Inflammatory macrophage (primary cell): ENCODE measurements around the gene AMZ1.
"Not testable (repeated sequence)": the region's sequence is repeated elsewhere in the genome, so short reads cannot be mapped to it uniquely, and the experiment has no call there.

Experiments used
- DNase-seq, 2 donors: peaks; one replicate each; pipeline ENCODE4 v3.0.0-alpha.2; 2020 to 2022

Gene AMZ1

GRCh38 chr7:2729031-2729892, 41.3 kb downstream of the AMZ1 start:
- DNase-seq, result peak; percentile 49 to 51

DNA sequence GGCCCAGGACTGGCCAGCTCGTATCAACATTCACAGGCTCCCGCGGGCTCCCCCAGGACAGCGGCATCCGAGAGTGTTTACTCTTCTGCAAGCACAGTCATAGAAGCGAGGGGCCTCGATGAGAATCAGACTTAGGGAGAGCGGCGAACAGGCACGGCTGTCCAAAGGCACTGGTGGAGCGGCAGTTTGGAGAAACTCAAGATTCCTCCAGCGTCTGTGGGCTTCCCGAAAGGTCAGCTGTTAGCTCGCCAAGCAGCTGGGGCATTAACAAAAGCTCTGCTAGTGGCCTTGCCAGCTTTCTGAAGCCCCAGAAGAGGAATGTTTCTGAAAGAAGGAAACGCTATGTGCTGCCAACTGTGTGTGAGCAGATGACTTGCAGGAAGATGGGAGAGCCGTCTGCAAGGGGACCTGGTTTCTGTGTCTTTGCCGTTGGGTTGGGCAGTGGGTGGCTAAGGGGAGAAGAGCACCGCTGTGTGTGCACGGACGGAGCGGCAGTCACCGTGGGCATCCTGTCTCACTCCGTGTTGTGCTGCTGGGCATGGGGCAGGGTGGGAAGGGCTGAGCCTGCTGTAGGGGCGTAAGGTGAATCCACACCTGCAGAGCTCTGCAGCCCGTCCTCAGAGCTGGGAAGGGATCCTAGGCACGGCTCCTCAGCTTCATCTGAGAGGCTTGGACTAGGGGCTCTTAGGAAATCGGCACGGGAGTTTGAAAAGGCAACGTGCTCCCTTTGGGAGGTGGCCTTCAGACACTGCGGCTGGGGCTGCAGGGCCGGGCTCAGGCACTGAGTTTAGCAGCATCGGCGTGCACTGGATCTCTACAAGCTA, 42.1 kb downstream of the AMZ1 start:
- DNase-seq, result no peak

- DNase-seq, result no peak
Observed at GRCh38 chr7:2730846-2731770, 43.1 kb downstream of the AMZ1 start.

- no peak for DNase-seq
Observed at GRCh38 chr7:2732388-2732787, 44.4 kb downstream of the AMZ1 start.

GRCh38 chr7:2732959-2733584, 45.1 kb downstream of the AMZ1 start:
- peak in 1 of 2 donors; percentile 34 for DNase-seq

DNA sequence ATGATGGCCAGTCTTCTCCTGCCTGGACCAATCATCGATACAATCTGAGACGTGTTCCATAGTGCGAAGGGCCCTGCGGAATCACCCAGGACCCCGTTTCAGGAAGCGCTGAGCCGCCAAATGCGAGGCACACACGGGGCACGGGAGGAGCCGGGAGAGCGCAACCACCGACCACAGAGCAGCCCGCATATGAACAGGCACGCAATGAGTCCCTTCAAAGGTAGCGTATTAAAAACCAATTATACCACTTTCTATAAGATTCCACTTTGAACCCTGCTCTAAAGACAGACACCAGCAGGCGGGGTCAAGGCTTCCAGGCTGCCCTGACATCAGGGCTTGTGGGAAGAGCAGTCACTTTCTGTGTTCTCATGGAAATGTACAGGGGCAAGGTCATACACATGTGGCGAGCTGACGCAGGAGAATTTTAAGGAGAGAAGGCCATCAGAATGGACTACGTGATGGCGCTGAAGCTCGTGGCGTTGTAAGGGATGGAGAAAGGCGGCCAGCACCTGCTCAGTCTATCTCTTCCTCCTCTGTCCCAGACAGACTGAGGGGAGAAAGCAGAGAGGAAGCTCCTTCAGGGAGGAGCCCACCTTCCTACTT, 46.2 kb downstream of the AMZ1 start:
- DNase-seq, result no peak

DNA sequence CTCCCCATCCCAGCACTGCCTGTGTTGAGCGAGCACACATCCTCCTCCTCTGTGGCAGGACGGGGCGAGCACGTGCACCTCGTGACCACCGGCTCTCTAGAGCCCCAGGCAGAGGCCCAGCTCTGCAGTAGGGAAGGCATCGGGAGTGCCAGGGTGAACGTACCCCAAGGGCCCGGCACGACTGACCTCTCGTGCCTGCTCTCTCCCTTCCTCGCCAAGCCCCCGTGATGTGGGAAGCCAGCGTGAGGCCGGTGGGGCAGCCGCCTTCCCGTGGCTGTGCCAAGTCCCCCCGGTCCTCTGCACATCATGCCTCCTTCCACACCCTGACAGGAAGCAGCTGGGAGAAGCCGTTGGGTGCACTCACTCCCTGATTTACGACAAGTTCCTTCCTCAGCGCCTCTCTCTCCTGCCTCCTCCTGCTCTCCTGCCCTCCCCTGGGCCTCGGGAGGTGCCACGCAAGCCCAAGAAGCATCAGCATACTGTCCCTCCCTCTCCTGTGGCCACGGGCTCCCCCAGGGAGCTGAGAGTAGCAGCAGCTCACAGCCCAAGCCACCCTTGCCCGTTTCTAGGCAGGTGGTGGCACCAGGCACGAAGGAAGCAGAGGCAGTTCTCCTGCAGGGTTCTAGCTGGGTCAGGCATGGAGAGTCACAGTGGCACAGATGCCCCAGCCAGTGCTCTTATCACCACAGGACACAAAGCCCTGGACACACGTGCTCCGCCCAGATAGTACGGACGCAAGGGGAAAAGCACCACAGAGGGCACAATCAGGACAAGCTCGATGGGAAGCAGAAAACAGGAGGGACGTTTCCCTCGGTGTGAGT, 47.0 kb downstream of the AMZ1 start:
- peak; percentile 65 to 68 for DNase-seq

DNA sequence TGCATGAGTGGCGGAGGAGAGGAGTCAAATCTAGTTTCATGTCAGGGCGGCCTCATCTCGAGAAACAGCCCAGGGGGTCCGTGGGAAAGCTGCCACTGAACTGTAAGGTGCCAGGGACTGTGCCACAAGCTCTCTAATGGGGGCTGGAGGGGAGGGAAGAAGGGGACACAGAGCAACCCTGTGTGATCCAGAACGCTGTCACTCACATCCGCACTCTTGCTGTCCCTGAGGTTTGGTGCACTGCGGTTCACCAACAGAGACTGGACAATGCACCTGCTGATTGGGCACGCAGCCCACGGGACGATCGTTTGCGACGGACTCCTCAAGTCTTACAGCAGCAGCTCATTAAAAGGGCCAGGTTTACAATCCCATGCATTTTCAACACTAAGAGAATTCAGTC, 47.7 kb downstream of the AMZ1 start:
- no peak for DNase-seq

DNA sequence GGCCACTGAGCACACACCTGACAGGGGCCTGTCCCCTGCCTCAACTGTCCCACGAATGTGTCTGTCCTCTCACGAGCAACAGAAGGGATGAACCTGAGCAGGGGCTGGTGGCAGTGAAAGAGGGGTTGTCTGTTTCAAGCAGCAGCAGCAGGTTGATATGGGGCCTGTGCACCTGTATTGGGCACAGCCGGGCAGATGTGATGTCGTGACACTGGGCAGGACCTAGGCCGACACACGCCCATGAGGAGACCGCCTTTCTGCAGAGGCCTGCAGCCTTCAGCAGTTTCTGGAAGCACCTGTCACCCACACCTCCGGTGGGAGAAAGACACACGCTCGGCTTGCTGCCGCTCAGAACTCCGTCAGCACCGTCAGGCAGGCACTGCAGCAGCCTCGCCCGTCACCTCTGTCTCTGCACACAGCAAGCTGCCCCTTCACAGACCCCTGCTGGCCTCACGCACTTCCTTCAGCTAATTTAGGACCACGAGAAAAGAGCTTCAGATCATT, 48.5 kb downstream of the AMZ1 start:
- no peak for DNase-seq

DNA sequence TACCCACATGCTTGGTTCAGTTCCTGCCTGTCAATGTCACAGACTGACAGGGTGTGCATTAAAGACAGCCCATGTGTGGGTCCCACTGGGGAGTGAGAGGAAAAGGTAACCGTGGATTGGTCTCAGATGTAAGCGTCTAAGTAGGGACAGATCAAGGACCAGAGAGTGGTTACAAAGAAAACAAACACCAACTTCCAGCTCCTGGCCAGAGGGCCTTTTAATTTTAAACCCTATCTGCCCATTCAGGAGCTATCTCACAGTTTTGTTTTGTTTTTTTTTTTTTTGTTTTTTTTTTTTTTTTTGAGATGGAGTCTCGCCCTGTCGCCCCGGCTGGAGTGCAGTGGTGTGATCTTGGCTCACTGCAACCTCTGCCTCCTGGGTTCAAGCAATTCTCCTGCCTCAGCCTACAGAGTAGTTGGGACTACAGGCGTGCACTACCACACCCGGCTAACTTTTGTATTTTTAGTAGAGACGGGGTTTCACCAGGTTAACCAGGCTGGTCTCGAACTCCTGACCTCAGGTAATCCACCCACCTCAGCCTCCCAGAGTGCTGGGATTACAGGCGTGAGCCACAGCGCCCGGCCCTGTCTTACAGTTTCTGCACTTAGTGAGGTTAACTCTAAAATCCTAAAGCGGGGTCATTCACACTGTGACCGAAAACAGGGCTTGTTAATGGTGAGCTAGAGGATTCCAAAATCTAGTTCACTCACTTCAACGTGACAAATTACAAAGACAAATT, 49.2 kb downstream of the AMZ1 start:
- not testable (repeated sequence) for DNase-seq

- peak; percentile 74 to 76 for DNase-seq
Observed at GRCh38 chr7:2737771-2738540, 50.0 kb downstream of the AMZ1 start.

- DNase-seq, result no peak
Observed at GRCh38 chr7:2738766-2739549, 51.0 kb downstream of the AMZ1 start.

DNA sequence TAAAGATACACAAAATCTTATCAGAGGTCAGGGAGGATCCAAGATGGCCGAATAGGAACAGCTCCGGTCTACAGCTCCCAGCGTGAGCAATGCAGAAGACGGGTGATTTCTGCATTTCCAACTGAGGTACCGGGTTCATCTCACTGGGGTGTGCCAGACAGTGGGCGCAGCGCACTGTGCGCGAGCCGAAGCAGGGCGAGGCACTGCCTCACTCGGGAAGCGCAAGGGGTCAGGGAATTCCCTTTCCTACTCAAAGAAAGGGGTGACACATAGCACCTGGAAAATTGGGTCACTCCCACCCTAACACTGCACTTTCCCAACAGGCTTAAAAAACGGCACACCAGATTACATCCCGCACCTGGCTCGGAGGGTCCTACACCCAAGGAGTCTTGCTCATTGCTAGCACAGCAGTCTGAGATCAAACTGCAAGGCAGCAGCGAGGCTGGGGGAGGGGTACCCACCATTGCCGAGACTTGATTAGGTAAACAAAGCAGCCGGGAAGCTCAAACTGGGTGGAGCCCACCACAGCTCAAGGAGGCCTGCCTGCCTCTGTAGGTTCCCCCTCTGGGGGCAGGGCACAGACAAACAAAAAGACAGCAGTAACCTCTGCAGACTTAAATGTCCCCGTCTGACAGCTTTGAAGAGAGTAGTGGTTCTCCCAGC, 55.7 kb downstream of the AMZ1 start:
- DNase-seq, result not testable (repeated sequence)

DNA sequence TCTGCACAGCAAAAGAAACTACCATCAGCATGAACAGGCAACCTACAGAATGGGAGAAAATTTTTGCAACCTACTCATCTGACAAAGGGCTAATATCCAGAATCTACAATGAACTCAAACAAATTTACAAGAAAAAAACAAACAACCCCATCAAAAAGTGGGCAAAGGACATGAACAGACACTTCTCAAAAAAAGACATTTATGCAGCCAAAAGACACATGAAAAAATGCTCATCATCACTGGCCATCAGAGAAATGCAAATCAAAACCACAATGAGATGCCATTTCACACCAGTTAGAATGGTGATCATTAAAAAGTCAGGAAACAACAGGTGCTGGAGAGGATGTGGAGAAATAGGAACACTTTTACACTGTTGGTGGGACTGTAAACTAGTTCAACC, 60.7 kb downstream of the AMZ1 start:
- not testable (repeated sequence) for DNase-seq

- DNase-seq, result no peak
Observed at GRCh38 chr7:2750004-2750407, 62.0 kb downstream of the AMZ1 start.

GRCh38 chr7:2751086-2751485, 63.1 kb downstream of the AMZ1 start:
- DNase-seq, result no peak

GRCh38 chr7:2753148-2753547, 65.1 kb downstream of the AMZ1 start:
- DNase-seq, result no peak

- DNase-seq, result no peak
Observed at GRCh38 chr7:2754086-2754485, 66.1 kb downstream of the AMZ1 start.
